NK-92 (cell line): ENCODE measurements around the gene TLCD3B.

Source experiments
- DNase-seq: peaks from one replicate; lab custom pipeline; 2025; ENCODE audit not compliant: unreplicated experiment; lab: John Stamatoyannopoulos, UW

Gene TLCD3B

DNA sequence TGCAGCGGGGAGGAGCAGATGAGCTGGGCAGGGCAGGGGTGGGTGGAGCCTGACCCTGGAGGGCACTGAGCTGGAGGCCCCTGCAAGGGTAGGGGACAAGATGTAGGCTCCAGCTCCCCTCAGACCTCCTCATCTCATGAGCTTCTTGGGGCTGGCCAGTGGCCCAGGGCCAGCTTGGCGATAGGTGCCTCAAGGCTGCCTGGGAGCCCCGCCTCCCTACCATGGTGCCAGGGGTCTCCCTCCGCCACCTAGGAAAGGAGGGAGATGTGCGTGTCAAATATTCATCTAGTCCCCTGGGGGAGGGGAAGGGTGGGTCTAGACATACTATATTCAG is 39.5 kb downstream of the TLCD3B start:
- no peak for DNase-seq

DNA sequence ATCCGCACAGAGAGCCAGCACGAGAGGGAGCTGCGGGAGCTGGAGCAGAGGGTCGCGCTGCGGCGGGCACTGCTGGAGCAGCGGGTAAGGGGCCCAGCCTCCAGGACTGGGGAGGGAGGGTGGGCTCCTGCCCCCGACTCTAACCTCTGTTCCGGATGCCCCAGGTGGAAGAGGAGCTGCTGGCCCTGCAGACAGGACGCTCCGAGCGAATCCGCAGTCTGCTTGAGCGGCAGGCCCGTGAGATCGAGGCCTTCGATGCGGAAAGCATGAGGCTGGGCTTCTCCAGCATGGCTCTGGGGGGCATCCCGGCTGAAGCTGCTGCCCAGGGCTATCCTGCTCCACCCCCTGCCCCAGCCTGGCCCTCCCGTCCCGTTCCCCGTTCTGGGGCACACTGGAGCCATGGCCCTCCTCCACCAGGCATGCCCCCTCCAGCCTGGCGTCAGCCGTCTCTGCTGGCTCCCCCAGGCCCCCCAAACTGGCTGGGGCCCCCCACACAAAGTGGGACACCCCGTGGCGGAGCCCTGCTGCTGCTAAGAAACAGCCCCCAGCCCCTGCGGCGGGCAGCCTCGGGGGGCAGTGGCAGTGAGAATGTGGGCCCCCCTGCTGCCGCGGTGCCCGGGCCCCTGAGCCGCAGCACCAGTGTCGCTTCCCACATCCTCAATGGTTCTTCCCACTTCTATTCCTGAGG is 40.0 kb downstream of the TLCD3B start:
- DNase-seq: no peak

GRCh38 chr16:29990034-29990433 is 41.0 kb downstream of the TLCD3B start:
- DNase-seq: no peak

GRCh38 chr16:29989111-29989858 is 41.8 kb downstream of the TLCD3B start:
- no peak for DNase-seq

GRCh38 chr16:29988346-29989075 is 42.6 kb downstream of the TLCD3B start:
- no peak for DNase-seq

GRCh38 chr16:29987371-29988085 is 43.5 kb downstream of the TLCD3B start:
- DNase-seq: no peak

DNA sequence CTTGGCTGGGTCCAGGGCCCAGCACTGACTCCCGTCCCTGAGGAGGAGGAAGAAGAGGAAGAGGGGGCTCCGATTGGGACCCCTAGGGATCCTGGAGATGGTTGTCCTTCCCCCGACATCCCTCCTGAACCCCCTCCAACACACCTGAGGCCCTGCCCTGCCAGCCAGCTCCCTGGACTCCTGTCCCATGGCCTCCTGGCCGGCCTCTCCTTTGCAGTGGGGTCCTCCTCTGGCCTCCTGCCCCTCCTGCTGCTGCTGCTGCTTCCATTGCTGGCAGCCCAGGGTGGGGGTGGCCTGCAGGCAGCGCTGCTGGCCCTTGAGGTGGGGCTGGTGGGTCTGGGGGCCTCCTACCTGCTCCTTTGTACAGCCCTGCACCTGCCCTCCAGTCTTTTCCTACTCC is 44.1 kb downstream of the TLCD3B start:
- no peak for DNase-seq

DNA sequence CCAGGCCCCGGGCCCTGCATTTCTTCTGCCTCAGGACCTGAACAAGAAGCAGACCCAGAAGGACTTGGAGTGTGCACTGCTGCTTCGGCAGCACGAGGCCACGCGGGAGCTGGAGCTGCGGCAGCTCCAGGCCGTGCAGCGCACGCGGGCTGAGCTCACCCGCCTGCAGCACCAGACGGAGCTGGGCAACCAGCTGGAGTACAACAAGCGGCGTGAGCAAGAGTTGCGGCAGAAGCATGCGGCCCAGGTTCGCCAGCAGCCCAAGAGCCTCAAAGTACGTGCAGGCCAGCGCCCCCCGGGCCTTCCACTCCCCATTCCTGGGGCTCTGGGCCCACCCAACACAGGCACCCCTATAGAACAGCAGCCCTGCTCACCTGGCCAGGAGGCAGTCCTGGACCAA is 44.8 kb downstream of the TLCD3B start:
- DNase-seq: no peak

GRCh38 chr16:29985271-29985811 is 45.7 kb downstream of the TLCD3B start:
- no peak for DNase-seq

GRCh38 chr16:29984764-29985147 is 46.3 kb downstream of the TLCD3B start:
- no peak for DNase-seq

GRCh38 chr16:29984137-29984763 is 46.8 kb downstream of the TLCD3B start:
- DNase-seq: no peak

GRCh38 chr16:29983420-29984136 is 47.5 kb downstream of the TLCD3B start:
- no peak for DNase-seq

DNA sequence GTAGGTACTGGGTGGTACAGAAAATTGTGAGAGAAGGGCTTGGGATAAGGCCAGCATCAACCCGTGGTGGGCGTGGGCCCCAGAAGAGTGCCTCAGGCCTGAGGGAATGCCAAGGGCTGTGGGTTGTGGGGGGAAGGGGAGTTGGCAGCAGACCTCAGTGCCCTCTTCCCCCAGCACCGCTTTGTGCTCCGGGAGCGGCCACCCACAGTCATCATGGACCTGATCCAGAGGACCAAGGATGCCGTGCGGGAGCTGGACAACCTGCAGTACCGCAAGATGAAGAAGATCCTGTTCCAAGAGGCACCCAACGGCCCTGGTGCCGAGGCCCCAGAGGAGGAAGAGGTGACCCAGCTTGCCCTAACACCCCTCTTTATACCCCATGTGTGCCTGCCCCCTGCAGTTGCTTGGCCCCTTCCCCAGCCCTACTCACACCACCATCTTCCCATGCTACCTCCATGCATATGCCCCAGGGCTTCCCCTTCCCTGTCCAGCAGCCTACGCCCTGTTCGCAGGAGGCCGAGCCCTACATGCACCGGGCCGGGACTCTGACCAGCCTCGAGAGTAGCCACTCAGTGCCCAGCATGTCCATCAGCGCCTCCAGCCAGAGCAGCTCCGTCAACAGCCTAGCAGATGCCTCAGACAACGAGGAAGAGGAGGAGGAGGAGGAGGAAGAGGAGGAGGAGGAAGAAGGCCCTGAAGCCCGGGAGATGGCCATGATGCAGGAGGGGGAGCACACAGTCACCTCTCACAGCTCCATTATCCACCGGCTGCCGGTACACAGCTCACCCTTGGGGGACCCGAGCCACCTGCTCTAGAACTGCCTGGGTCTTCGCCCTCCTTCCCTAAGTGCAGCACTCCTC is 48.3 kb downstream of the TLCD3B start:
- DNase-seq: no peak

DNA sequence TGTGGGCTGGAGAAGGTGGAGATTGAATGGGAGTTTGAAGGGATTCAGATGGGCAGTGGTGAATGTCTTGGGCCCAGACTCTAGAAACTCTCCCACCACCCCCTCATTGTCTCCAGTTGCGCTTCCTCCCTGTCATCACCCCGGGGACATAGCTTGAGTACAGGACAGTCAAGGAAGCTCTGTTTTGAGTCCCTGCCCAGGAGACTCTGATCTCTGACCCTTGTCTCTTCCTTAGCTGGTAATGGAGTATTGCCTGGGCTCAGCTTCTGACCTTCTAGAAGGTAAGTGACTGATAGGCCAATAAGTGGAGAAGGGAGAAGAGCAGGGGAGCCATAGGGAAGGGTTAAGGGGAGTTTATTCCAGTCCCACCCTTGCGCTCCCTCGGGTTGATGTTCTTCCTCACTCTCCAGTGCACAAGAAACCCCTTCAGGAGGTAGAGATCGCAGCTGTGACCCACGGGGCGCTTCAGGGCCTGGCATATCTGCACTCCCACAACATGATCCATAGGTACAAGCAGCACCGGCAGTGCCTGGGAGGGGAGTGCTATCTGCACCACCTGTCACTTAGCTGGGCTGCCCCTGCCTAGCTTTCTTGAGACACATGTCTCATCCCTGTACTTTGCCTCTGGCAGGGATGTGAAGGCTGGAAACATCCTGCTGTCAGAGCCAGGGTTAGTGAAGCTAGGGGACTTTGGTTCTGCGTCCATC is 52.4 kb downstream of the TLCD3B start:
- no peak for DNase-seq

- DNase-seq: no peak
Observed at GRCh38 chr16:29978081-29978480, 53.0 kb downstream of the TLCD3B start.

DNA sequence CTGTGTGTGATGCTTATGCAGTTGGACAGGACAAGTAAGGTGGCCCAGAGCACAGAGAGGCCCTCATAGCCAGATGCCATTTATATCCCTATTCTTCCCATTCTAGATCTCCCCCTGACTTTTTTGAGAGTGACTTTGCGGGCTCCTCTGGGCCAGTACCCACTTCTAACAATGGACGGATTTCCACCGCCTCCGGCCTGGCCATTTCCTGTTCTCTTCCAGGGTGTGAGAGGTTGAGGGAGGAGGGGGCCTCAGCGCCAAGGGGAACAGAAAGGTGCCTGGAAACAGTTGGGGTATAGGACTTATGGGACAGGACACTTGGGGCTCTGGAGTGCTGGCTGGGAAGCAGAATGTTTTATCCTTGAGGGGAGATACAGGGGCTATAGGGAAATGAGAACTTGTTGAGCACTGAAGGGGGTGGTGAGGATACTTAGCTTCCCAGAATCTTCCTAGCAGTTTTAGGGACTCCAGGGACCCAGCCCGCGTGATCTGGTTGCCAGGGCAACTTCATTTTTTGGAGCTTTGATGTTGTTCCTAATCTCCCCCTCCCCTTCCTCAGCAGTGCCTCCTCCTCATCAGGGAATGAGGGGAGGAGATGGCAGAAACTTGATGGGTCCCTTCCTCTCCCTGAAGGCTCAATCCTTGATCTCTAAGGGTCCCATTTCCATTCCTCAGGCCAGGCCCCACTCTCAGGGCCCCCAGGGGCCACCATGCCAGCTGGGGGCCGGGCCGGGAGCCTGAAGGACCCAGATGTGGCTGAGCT is 53.8 kb downstream of the TLCD3B start:
- no peak for DNase-seq

DNA sequence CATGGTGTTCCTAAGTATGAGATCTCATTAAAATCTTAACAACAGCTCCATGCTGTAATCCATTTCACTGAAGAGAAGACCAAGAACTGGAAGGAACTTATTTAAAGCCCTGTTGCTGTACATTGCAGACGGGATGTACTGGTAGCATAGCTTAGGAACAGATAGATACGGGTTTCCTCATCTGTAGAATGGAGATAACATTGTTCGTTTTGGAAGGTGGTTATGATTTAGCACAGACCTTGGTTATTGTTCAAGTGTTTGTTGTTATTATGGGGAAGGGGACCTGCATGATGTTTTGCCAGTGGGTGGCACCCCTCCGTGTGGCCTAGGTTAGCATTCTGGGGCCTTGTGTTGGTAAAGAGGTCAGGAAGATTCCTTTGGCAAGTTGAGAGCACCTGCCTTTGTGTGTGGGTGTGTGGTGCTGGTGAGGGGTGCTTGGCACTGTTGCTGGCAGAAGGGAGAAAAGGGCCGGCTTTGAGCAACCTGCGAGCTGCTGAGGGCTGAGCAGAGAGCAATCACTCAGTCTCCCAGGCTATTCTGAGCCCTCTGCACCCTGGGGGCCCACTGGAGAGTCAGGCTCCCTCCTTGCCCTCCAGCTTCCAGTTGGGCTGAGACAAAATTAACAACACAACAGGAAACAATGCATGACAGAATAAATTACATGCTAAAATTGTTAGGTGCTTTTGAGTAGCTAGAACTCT is 55.1 kb downstream of the TLCD3B start:
- DNase-seq: no peak
